ENCODE results near the gene KIZ. TPM values are rescaled to one million over a fixed set of nuclear protein-coding genes. Genes with fewer than 3 reads are reported as not detected.

KIZ gene
- total and polyA plus RNA-seq, 2 donors (not counting 1 experiment from before 2014, with no cell fraction given), result 19.7 to 40.4 TPM

DNA sequence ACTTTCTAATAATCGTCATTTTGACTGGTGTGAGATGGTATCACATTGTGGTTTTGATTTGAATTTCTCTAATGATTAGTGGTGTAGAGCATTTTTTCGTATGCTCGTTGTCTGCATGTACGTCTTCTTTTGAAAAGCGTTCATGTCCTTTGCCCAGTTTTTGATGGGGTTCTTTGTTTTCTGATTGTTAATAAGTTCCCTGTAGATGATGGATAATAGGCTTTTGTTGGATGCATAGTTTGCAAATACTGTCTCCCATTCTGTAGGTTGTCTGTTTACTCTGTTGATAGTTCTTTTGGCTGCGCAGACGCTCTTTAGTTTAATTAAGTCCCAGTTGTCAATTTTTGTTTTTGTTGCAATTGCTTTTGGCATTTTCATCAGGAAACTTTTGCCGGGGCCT lies 144.9 kb downstream of the KIZ start:
- TF ChIP-seq EZH2 (IDR thresholded peaks at IDR 0.05; ENCODE audit: borderline replicate concordance, insufficient read depth, low read depth, low read length, poor library complexity, severe bottlenecking), result no peak
- no peak overlapping the region for H3K27ac ChIP-seq (ENCODE audit: low read length in 2 of 2)
- ChIA-PET POLR2A (no interaction called here), CTCF (no interaction called here)
- H3K4me1 ChIP-seq (ENCODE audit: control insufficient read depth in 2 of 2, insufficient read depth in 2 of 2, low read length in 2 of 2), result no peaks in the 10 kb centered on the region
- no peaks in the 10 kb centered on the region for H4K20me1 ChIP-seq (ENCODE audit: control insufficient read depth, insufficient read depth, low read length, poor library complexity, severe bottlenecking)
- no peak overlapping the region for H3K4me2 ChIP-seq (replicated peaks; ENCODE audit: low read depth, low read length, poor library complexity, severe bottlenecking)
- no peak overlapping the region for H2AFZ ChIP-seq (ENCODE audit: insufficient read depth, low read depth, low read length, poor library complexity, severe bottlenecking)
- no peak for ATAC-seq (ENCODE audit: low read depth)
- 88% methylated on average over 4 of the region's 8 CpGs for WGBS (ENCODE audit: insufficient coverage)
- H3K27me3 ChIP-seq (replicated peaks in 1 of 4; ENCODE audit: control extremely low read depth in 1 of 4, control insufficient read depth in 3 of 4, insufficient read depth in 4 of 4, low read length in 3 of 4), result peaks cover 0 to 22% (median 2%) of the 10 kb centered on the region in 4 experiments
- H3K9ac ChIP-seq (ENCODE audit: low read length), result no peak overlapping the region
- peaks cover 26% of the 10 kb centered on the region for H3K27me3 Mint-ChIP-seq
- H3K27ac Mint-ChIP-seq, result no peak overlapping the region
- DNase-seq, result no peak
- intact Hi-C loops (cut with micrococcal nuclease), result loop anchor here (5.0 kb wide), 1 partner anchor 1199 kb away; no protein-coding TSS in a partner anchor
- H3K36me3 ChIP-seq (replicated peaks in 1 of 2; ENCODE audit: control extremely low read depth in 1 of 2, control insufficient read depth in 1 of 2, extremely low read depth in 1 of 2, insufficient read depth in 2 of 2, low read length in 1 of 2), result no peaks in the 10 kb centered on the region
- H3K9me3 ChIP-seq (ENCODE audit: control extremely low read depth in 1 of 3, control insufficient read depth in 2 of 3, insufficient read depth in 1 of 3, low read length in 2 of 3), result peaks cover 0 to 18% (median 0%) of the 10 kb centered on the region in 3 donors
- no peak overlapping the region for H3K4me3 Mint-ChIP-seq
- H3K9me3 Mint-ChIP-seq (ENCODE audit: insufficient read depth), result no peaks in the 10 kb centered on the region
- H3K79me2 ChIP-seq (ENCODE audit: control insufficient read depth, insufficient read depth, low read length), result no peaks in the 10 kb centered on the region
- H3K4me3 ChIP-seq (ENCODE audit: control extremely low read depth in 1 of 5, extremely low read depth in 1 of 5, insufficient read depth in 1 of 5, low read depth in 2 of 5, low read length in 4 of 5), result no peak overlapping the region
- no peaks in the 10 kb centered on the region for H3K4me1 Mint-ChIP-seq

- DNase-seq (no peak), ATAC-seq (ENCODE audit: low read depth) (no peak)
- H3K27ac ChIP-seq (ENCODE audit: low read length in 2 of 2), result no peak overlapping the region
- intact Hi-C loops (cut with micrococcal nuclease), result loop anchor here (5.0 kb wide), 1 partner anchor 1200 kb away; no protein-coding TSS in a partner anchor
- TF ChIP-seq EZH2 (IDR thresholded peaks at IDR 0.05; ENCODE audit: borderline replicate concordance, insufficient read depth, low read depth, low read length, poor library complexity, severe bottlenecking) (no peak), CTCF (IDR thresholded peaks at IDR 0.05) (no peak)
- POLR2A ChIA-PET, result no interaction called here
- no peaks in the 10 kb centered on the region for H3K36me3 ChIP-seq (replicated peaks in 1 of 2; ENCODE audit: control extremely low read depth in 1 of 2, control insufficient read depth in 1 of 2, extremely low read depth in 1 of 2, insufficient read depth in 2 of 2, low read length in 1 of 2)
- H3K4me2 ChIP-seq (replicated peaks; ENCODE audit: low read depth, low read length, poor library complexity, severe bottlenecking), result no peak overlapping the region
- H4K20me1 ChIP-seq (ENCODE audit: control insufficient read depth, insufficient read depth, low read length, poor library complexity, severe bottlenecking), result no peaks in the 10 kb centered on the region
- peaks cover 0 to 19% (median 2%) of the 10 kb centered on the region in 4 experiments for H3K27me3 ChIP-seq (replicated peaks in 1 of 4; ENCODE audit: control extremely low read depth in 1 of 4, control insufficient read depth in 3 of 4, insufficient read depth in 4 of 4, low read length in 3 of 4)
- H3K4me1 Mint-ChIP-seq, result no peaks in the 10 kb centered on the region
- H3K4me3 Mint-ChIP-seq, result no peak overlapping the region
- H3K79me2 ChIP-seq (ENCODE audit: control insufficient read depth, insufficient read depth, low read length), result no peaks in the 10 kb centered on the region
- no peak overlapping the region for H2AFZ ChIP-seq (ENCODE audit: insufficient read depth, low read depth, low read length, poor library complexity, severe bottlenecking)
- H3K4me1 ChIP-seq (ENCODE audit: control insufficient read depth in 2 of 2, insufficient read depth in 2 of 2, low read length in 2 of 2), result no peaks in the 10 kb centered on the region
- no peak overlapping the region for H3K9ac ChIP-seq (ENCODE audit: low read length)
- H3K27me3 Mint-ChIP-seq, result peaks cover 26% of the 10 kb centered on the region
- CTCF ChIA-PET, result no interaction called here
- H3K9me3 Mint-ChIP-seq (ENCODE audit: insufficient read depth), result no peaks in the 10 kb centered on the region
- H3K4me3 ChIP-seq (ENCODE audit: control extremely low read depth in 1 of 5, extremely low read depth in 1 of 5, insufficient read depth in 1 of 5, low read depth in 2 of 5, low read length in 4 of 5), result no peak overlapping the region
- peaks cover 0 to 5% (median 0%) of the 10 kb centered on the region in 3 donors for H3K9me3 ChIP-seq (ENCODE audit: control extremely low read depth in 1 of 3, control insufficient read depth in 2 of 3, insufficient read depth in 1 of 3, low read length in 2 of 3)
- no peak overlapping the region for H3K27ac Mint-ChIP-seq
Observed at GRCh38 chr20:21272279-21272678, 146.4 kb downstream of the KIZ start.
